ENCODE data around the gene DHRS4L2.
"Not testable (repeated sequence)": the region's sequence is repeated elsewhere in the genome, so short reads cannot be mapped to it uniquely, and the experiment has no call there.

Gene DHRS4L2

DNA sequence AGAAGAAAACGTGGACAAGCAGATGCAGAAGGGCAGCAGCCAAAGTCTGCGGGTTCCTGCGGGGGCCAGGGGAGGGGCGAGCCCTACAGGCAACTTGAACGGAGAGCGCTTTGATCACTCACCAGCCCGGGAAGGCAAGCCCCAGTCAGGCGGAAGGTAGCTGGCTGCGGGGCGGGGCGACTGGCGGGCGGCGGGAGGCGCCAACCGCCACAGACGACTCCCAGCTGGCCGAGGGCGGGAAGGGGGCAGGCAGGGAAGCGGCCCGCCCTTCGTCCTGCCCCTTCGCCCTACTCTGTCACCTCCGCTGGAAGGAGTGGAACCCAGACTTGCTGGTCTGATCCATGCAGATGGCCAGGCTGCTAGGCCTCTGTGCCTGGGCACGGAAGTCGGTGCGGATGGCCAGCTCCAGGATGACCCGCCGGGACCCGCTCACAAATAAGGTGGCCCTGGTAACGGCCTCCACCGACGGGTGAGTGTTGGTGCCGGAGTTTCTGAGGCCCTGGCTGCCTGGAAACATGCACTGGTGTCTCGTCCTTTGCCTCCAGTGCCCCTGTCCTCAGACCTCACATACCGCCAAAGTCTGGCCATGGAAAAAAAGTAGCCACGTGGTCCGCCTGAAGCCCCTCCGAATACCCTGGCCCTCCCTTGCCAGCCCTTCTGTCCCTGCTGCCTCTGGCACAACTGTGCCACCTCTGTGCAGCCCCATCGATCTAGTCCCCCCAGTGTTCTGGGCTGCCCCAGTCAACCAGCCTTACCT is at the start of gene DHRS4L2:
DHRS4L2 (plus strand) TSS at position 323 of the 757 bp plus-strand sequence; CDS start at position 342, 19 bp downstream.
- DNase-seq, result not testable (repeated sequence)

DNA sequence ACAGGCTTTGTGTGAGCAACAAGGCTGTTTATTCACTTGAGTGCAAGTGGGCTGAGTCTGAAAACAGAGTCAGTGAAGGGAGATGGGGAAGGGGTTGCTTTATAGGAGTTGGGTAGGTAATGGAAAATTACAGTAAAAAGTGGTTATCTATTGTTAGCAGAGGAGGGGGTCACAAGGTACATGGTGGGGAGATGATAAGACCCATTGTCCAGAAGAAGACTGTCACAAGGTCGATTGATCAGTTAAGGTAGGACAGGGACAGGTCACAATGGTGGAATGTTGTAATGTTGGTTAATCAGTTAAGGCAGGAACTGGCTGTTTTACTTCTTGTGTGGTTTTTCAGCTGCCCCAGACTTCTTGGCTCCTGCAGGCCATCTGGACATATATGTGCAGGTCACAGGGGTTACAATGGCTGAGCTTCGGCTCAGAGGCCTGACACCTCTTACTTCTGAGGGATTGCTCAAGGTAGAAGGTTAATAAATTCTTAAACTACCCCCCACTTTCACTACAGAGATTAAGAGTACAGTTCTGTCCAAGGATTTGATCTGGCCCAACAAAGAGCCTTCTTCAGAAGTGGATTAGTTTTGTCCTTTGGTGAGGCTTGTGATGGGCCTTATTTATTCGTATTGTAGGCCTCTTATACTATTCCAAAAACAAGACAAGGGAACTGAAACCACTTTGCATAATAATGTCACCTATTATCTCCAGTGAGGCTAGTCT is 49.0 kb upstream of the DHRS4L2 start:
- DNase-seq, result no peak

DNA sequence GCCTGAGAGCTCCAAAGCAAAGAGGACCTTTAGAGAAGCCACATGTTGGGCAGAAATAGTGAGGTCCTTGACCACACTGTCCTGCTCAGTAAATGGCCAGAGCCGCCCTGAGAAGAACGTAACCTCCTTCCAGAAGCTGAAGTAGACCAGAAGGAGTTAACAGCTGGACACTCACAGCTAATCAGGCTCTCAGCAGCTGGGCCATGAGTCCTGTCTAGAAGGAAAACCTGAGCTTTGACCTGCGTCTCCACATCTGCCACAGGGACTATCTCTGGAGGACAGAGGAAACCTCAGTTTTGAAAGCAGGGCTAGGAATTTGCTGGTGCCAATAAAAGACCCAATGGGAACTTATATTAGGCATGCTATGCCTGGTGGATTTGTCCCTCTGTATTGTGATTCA is 47.5 kb upstream of the DHRS4L2 start:
- no peak for DNase-seq

DNA sequence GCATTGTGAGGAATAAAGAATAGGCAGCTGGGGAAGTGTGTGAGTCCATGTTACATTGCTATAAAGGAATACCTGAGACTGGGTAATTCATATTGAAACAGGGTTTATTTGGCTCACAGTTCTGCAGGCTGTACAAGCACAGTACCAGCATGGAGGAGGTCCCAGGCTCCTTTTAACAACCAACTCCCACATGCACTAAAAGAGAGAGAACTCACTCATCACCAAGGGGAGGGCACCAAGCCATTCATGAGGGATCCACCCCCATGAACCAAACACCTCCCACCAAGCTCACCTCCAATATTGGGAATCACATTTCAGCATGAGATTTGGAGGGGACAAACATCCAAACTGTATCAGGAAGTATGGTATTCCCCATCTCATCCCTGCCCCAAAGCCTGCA is 47.1 kb upstream of the DHRS4L2 start:
- no peak for DNase-seq

DNA sequence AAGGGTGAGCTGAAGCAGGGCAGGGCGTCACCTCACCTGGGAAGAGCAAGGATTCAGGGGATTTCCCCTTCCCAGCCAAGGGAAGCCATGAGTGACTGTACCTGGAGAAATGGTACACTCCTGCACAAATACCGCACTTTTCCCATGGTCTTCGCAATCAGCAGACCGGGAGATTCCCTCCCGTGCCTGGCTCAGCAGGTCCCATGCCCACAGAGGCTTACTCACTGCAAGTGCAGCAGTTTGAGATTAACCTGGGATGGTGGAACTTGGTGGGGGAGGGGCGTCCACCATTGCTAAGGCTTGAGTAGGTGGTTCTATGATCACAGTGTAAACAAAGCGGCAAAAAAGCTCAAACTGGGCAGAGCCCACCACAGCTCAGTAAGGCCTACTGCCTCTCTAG is 46.1 kb upstream of the DHRS4L2 start:
- no peak for DNase-seq

DNA sequence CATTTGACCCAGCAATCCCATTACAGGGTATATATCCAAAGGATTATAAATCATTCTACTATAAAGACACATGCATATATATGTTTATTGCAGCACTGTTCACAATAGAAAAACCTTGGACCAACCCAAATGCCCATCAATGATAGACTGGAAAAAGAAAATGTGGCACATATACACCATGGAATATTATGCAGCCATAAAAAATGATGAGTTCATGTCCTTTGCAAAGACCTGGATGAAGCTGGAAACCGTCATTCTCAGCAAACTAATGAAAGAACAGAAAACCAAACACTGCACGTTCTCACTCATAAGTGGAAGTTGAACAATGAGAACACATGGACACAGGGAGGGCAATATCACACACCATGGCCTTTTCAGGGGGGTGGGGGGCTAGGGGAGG is 39.7 kb upstream of the DHRS4L2 start:
- not testable (repeated sequence) for DNase-seq

DNA sequence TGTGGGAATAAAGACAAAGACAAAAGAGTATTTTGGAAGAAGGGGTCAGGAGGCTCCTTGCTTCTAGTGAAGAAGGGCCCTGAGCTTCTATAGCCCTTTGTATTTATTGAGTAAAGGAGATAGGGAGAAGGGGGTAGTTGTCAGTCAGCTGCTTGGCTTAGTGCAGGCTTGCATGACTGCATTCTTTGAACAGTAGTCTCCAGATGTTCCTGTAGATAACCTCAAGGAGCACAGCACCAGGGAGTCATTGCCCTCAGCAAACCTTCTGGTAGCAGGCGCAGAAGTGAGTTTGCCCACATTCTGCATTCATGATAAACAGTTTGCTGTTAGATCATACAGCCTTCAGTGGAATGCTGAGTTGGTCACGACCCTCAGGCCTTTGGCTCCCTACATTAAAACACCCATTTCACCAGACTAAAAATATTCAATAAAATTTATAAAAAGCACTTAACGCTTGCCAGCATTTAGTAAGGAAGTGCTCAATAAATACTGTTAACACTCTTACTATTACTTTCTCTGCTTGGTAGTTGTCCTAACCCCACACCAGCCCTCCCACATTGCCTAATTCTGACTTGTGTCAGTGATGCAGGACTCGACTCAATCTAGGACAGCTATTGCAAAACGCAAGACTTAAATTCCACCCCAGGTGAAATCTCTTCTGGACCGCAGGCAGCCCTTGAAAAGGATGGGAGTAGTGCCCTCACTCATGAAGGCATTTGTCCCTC is 38.2 kb upstream of the DHRS4L2 start:
- no peak for DNase-seq

DNA sequence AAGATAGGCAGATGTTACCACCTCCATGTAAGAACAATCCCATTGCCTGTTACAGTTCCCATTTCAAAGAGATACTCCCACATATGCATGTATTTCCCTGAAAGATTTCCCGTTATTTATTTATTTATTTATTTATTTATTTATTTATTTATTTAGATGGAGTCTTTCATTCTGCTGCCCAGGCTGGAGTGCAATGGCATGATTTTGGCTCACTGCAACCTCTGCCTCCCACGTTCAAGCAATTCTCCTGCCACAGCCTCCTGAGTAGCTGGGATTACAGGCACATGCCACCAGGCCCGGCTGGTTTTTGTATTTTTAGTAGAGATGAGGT is 37.6 kb upstream of the DHRS4L2 start:
- not testable (repeated sequence) for DNase-seq

DNA sequence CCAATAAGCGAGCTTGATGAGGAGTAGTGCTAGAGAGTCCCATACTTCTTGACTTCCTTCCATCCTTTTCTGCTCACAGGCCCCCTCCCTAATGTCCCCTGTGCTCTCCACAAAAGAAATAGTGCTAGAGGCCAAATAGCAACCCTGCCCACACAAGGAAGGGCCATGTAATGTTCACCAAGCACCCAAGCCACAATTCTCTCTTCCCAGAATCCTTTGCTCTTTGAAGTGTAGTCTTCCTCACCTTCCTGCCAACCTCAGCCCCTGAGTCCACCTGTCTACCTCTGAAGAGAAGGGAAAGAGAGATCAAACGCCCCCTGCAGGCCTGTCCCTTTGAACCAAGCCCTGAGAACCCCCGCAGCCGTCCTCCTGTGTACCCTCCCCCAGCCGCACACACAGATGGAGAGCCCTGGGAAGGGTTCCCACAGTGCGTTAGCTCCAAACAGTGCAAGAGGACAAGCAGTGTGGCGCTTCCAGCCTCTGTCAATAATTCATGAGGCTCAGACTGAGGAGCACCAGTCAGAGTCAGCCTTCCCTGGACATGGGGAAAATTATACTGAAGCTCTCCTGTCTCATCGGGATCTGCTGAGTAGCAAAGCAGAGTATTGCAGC is 37.0 kb upstream of the DHRS4L2 start:
- no peak for DNase-seq

DNA sequence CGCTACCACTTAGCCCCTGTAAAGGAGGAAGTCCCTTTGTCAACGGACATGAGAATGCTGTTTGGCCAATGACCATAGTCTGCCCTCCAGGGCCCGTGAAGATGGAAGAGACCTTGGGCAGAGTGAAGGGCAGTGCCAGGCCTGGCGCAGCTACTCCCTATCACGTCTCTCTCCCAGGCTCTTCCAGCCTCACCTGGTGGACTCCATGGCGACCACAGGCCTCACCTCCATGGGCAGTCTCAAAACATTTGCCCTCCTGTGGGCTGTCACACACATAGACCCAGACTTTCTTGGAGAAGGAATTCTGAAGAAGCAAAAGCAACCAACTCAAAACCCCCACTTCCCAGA is 35.6 kb upstream of the DHRS4L2 start:
- not testable (repeated sequence) for DNase-seq

DNA sequence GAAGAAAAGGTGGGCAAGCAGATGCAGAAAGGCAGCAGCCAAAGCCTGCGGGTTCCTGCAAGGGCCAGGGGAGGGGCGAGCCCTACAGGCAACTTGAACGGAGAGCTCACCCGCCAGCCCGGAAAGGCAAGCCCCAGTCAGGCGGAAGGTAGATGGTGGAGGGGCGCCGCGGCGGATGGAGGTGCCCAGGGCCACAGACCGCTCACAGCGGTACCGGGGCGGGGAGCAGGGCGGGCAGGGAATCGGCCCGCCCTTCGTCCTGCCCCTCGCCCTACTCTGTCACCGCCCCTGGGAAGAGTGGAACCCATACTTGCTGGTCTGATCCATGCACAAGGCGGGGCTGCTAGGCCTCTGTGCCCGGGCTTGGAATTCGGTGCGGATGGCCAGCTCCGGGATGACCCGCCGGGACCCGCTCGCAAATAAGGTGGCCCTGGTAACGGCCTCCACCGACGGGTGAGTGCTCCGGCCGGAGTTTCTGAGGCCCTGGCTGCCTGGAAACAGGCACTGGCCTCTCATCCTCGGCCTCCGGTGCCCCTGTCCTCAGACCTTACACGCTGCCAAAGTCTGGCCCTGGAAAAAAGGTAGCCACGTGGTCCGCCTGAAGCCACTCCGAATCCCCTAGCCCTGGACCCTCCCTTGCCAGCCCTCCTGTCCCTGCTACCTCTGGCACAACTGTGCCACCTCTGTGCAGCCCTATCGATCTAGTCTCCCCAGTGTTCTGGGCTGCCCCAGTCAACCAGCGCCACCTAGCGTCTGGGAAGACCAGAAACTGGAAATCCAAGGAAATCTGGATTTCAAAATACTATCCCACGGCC is 35.1 kb upstream of the DHRS4L2 start, which contains the start of gene DHRS4:
DHRS4 (plus strand) TSS at position 307 of the 815 bp plus-strand sequence; CDS start at position 326, 19 bp downstream.
- DNase-seq, result peak; percentile 84

DNA sequence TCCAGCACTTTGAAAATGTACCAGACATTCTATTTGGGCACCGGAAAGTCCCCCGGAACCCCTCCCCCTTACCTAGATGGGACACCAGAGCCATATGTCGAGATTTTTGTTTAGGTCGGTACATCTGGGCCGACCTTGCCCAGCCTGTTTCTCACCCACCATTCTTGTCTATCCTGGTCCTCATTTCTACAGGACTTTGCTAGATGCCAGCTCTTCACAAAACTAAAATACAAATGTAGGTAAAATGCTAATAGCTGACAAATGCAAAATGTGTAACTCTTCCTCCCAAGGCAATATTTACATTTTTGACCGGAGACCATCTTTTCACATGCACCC is 34.5 kb upstream of the DHRS4L2 start:
- not testable (repeated sequence) for DNase-seq

DNA sequence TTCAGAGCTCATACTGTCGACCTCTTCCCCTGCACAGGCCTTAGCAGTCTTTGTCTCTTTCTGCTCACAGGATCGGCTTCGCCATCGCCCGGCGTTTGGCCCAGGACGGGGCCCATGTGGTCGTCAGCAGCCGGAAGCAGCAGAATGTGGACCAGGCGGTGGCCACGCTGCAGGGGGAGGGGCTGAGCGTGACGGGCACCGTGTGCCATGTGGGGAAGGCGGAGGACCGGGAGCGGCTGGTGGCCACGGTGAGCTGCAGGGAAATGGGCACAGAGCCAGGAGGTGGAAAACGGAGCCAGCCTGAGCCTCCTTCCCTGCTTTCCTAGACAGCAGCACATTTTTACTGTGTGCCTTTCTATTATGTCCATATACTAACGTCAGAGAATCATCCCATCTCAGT is 33.8 kb upstream of the DHRS4L2 start:
- not testable (repeated sequence) for DNase-seq

DNA sequence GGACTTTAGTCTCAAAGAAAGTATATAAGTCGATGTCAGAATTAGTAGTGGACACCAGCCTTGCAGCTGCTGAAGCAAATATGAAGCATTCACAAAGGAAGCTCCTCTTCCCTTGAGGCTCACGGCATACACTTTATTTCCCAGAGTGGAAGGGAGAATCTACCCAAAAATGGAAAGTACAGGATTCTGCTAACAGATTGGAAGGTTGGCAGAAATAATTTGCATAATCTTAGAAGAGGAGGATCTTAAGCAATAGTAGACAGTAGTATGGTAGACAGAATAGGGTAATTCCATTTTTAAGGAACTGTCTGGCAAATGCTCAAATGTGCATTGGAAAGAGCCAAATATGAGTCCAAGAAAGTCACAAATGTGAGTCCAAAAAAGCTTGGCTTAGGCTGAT is 32.9 kb upstream of the DHRS4L2 start:
- not testable (repeated sequence) for DNase-seq

DNA sequence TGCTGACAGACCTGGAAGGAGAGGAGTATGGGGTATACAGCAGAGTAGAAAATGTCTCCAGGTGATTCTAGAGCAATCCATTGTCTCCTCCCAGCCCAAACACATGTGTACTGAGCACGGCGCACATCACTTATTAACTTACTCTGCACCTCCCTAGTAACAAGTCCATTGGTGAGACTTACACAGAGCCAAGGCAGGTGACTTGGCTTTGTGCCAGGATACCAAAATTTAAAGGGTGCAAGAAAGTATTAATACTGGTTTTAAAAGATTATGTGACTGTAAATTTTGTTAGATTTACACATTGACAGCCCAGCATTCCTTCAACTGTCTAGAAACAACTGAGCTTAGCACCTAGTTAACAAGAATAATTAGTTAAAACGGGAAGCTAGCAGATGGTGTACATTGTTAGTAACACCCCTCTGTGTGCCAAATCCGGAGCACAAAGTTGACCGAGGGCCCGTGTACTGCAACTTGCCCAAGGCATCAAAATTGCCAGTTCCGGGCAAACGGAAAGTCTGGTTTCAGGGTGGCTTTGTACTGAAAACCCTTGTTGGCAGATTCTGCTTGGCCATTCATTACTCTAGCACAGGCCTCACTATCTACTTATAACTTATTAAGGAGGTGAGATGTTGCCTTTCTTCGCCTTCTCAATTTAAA is 30.7 kb upstream of the DHRS4L2 start:
- DNase-seq, result not testable (repeated sequence)

DNA sequence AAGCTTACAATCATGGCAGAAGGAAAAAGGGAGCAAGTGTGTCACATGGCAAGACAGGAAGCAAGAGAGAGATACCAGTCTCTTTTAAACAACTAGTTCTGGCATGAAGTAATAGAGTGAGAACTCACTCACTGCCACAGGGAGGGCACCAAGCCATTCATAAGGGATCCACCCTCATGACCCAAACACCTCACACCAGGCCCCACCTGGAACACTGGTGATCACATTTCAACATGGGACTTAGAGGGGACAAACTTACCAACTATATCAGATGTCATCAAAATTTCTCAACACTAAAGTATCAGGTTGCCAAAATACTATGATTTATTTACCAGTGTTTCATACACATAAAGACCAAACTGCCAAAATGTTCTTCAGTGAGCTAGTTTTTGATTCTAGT is 27.8 kb upstream of the DHRS4L2 start:
- DNase-seq, result not testable (repeated sequence)

DNA sequence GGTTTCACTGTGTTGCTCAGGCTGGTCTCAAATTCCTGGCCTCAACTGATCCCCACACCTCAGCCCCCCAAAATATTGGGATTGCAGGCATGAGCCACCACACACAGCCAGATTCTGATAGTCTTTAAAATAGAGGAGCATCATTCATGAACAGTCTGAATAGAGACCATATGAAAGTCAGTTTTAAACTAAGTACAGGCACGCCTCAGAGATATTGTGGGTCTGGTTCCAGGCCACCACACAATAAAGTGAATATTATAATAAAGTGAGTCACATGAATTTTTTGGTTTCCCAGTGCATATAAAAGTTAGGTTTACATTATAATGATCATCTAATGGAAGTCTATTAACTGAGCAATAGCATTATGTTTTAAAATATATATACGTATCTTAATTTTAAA is 27.0 kb upstream of the DHRS4L2 start:
- not testable (repeated sequence) for DNase-seq

DNA sequence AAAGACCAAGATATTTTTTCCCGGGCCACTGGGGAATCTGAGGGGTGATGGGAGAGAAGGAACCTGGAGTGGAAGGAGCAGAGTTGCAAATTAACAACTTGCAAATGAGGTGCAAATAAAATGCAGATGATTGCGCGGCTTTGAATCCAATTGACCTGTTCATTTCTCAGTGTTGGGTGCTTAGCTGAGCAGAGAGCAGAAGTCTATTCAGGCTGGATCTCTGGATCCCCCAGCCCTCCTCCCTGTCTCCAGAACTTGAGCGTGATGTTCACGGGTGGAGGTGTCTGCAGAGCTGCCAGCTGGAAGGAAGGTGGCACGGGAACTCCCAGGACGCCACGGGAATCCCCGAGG is 19.6 kb upstream of the DHRS4L2 start:
- DNase-seq, result not testable (repeated sequence)

DNA sequence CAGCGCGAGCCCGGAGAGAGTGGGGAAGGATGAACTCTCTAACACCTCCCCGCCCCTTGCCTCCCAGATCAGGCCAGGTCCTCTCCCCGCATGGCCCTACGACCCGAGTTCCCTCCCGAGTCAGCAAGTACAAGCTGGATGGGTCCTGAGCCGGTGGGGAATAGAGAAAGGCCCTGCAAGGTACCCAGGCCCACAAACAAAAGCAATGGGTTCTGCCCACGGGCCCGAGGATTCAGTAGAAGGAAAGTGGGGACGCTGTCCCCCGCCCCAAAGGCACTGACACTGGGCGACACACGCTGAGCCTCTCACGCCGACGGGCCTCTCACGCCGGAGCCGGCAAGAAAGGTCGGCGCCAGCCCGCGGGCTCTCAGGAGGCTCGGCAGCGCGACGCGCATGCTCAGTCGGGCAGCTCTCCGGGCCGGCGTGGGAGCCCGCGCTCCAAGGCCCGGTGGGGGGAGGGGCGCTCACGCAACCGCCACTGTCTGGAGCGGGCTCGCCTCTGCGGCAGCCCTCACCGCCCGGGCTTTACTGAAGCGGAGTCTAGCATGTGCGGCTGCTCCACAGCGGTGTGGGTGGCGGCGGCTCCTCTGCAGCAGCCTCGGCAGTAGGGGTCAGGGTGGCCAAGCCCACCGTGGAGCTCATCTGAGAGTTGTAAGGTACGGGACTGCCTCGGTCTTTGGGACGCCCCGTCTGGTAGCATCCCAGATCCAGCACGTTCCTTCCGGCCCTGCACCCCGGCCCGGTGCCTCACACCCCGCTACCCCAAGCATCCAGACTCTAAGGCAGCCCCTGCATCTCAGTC is 19.0 kb upstream of the DHRS4L2 start:
- DNase-seq, result not testable (repeated sequence)

DNA sequence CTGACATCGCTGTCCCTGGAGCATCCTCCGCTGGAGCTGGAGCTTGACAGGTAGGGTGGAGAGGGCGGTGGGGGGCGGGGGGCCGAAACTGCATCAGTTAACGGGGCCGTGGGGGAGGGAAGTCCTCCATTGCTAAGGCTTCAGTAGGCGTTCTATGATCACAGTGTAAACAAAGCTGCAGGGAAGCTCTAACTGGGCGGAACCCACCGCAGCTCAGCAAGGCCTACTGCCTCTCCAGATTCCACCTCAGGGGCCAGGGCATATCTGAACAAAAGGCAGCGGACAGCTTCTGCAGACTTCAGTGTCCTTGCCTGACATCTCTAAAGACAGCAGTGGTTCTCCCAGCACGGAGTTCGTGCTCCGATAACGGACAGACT is 18.5 kb upstream of the DHRS4L2 start:
- not testable (repeated sequence) for DNase-seq

DNA sequence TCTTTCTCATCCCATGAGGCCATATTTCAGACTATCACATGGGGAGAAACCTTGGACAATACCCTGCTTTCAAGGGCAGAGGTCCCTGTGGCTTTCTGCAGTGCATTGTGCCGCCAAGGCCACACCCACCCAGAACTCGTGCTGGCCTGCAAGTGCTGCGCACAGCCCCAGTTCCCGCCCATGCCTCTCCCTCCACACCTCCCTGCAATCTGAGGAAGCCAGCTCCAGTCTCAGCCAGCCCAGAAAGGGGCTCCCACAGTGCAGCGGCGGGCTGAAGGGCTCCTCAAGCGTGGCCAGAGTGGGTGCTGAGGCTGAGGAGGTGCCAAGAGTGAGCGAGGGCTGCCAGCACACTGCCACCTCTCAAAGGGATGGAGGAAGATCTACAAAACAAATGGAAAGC is 15.6 kb upstream of the DHRS4L2 start:
- DNase-seq, result not testable (repeated sequence)
